Measurements from ENCODE around the gene HNRNPLL. TPM values are rescaled to one million over a fixed set of nuclear protein-coding genes. Genes with fewer than 3 reads are reported as not detected.
A peak's percentile ranks its signal among the peaks of the same experiment; 100 is the strongest.

Gene HNRNPLL
- total and polyA plus RNA-seq, 10 donors, result 4.8 to 53.4 (median 33.9) TPM

GRCh38 chr2:38605298-38605830, 2.6 kb upstream of the HNRNPLL start:
- no peak overlapping the region for H3K4me3 ChIP-seq
- TF ChIP-seq POLR2A (IDR thresholded peaks at IDR 0.05) (no peak), POLR2AphosphoS5 (IDR thresholded peaks at IDR 0.05) (no peak), CTCF (IDR thresholded peaks at IDR 0.05 in 8 of 11, conservative IDR thresholded peaks at IDR 0.05 in 3 of 11) (no peak)
- peaks cover 11 to 64% (median 36%) of the 10 kb centered on the region in 6 donors for H3K4me1 ChIP-seq
- peaks cover 0 to 6% (median 0%) of the 10 kb centered on the region in 8 donors for H3K9me3 ChIP-seq
- intact Hi-C loops (cut with DNase I; ENCODE audit: low total_unique reads), result no loop called here
- 64 to 87% (median 85%) methylated on average over 4 of the region's 4 CpGs for whole genome bisulfite sequencing, 5 donors
- DNase-seq, result no peak
- no peaks in the 10 kb centered on the region for H3K36me3 ChIP-seq
- no peak overlapping the region for H3K27ac ChIP-seq
- H3K27me3 ChIP-seq (replicated peaks in 1 of 7), result peaks cover 0 to 73% (median 6%) of the 10 kb centered on the region in 7 donors

- no peaks in the 10 kb centered on the region for H3K9me3 ChIP-seq
- no peaks in the 10 kb centered on the region for H3K36me3 ChIP-seq
- peak; percentile 96 for DNase-seq
- peaks cover 14 to 81% (median 46%) of the 10 kb centered on the region in 6 donors for H3K4me1 ChIP-seq
- intact Hi-C loops (cut with DNase I; ENCODE audit: low total_unique reads), result no loop called here
- H3K4me3 ChIP-seq, result peak overlapping the region; percentile 54 to 90 (median 80)
- H3K27ac ChIP-seq, result peak overlapping the region; percentile 79 to 97 (median 94)
- peaks cover 0 to 57% (median 6%) of the 10 kb centered on the region in 7 donors for H3K27me3 ChIP-seq (replicated peaks in 1 of 7)
- WGBS, 5 donors, result 6 to 14% (median 9%) methylated on average over 23 of the region's 23 CpGs
- no peak for TF ChIP-seq POLR2A (IDR thresholded peaks at IDR 0.05)
- TF ChIP-seq CTCF (IDR thresholded peaks at IDR 0.05 in 8 of 11, conservative IDR thresholded peaks at IDR 0.05 in 3 of 11), result peak; percentile 55 to 94 (median 82)
- peak in 1 of 3 donors; percentile 35 for TF ChIP-seq POLR2AphosphoS5 (IDR thresholded peaks at IDR 0.05)
Measured at GRCh38 chr2:38603402-38604290, 918 bp upstream of the HNRNPLL start.

GRCh38 chr2:38602136-38602731, 494 bp downstream of the HNRNPLL start:
- peak; percentile 91 for DNase-seq
- H3K27ac ChIP-seq, result peak overlapping the region; percentile 79 to 97 (median 94)
- H3K27me3 ChIP-seq (replicated peaks in 1 of 7), result peaks cover 0 to 47% (median 6%) of the 10 kb centered on the region in 7 donors
- no peak for TF ChIP-seq POLR2AphosphoS5 (IDR thresholded peaks at IDR 0.05)
- TF ChIP-seq POLR2A (IDR thresholded peaks at IDR 0.05), result no peak
- no peak for TF ChIP-seq CTCF (IDR thresholded peaks at IDR 0.05 in 8 of 11, conservative IDR thresholded peaks at IDR 0.05 in 3 of 11)
- 0 to 2% (median 0%) methylated on average over 22 to 74 of the region's 74 CpGs for WGBS, 5 donors
- intact Hi-C loops (cut with DNase I; ENCODE audit: low total_unique reads), result no loop called here
- H3K4me1 ChIP-seq, result peaks cover 14 to 84% (median 47%) of the 10 kb centered on the region in 6 donors
- H3K4me3 ChIP-seq, result peak overlapping the region; percentile 54 to 90 (median 80)
- H3K36me3 ChIP-seq, result no peaks in the 10 kb centered on the region
- H3K9me3 ChIP-seq, result no peaks in the 10 kb centered on the region
